ENCODE measurements around the gene ZHX3.

ZHX3 gene

GRCh38 chr20:41217422-41217821 is 100.1 kb downstream of the ZHX3 start:
- DNase-seq = no peak

GRCh38 chr20:41214666-41215065 is 102.9 kb downstream of the ZHX3 start:
- DNase-seq = no peak

GRCh38 chr20:41214202-41214601 is 103.3 kb downstream of the ZHX3 start:
- DNase-seq = no peak

- peak; percentile 25 for DNase-seq
Observed at GRCh38 chr20:41213150-41213820, 104.2 kb downstream of the ZHX3 start.

GRCh38 chr20:41205313-41205712 is 112.2 kb downstream of the ZHX3 start:
- DNase-seq = no peak

- no peak for DNase-seq
Observed at GRCh38 chr20:41204304-41205265, 112.9 kb downstream of the ZHX3 start.

GRCh38 chr20:41203660-41204059 is 113.9 kb downstream of the ZHX3 start:
- no peak for DNase-seq

GRCh38 chr20:41202426-41202825 is 115.1 kb downstream of the ZHX3 start:
- DNase-seq = no peak

GRCh38 chr20:41201760-41202159 is 115.8 kb downstream of the ZHX3 start:
- DNase-seq = no peak

- no peak for DNase-seq
Observed at GRCh38 chr20:41200446-41201202, 116.9 kb downstream of the ZHX3 start.

GRCh38 chr20:41198443-41198842 is 119.1 kb downstream of the ZHX3 start:
- DNase-seq = no peak

- DNase-seq = no peak
Observed at GRCh38 chr20:41196653-41197225, 120.8 kb downstream of the ZHX3 start.

- DNase-seq = no peak
Observed at GRCh38 chr20:41192575-41192974, 125.0 kb downstream of the ZHX3 start.

- no peak for DNase-seq
Observed at GRCh38 chr20:41191562-41192500, 125.7 kb downstream of the ZHX3 start.

- DNase-seq = no peak
Observed at GRCh38 chr20:41187668-41188067, 129.9 kb downstream of the ZHX3 start.

GRCh38 chr20:41185013-41185757 is 132.3 kb downstream of the ZHX3 start:
- no peak for DNase-seq

- no peak for DNase-seq
Observed at GRCh38 chr20:41183831-41184230, 133.7 kb downstream of the ZHX3 start.

- DNase-seq = no peak
Observed at GRCh38 chr20:41183391-41183790, 134.1 kb downstream of the ZHX3 start.

GRCh38 chr20:41182296-41183212 is 135.0 kb downstream of the ZHX3 start:
- no peak for DNase-seq

- no peak for DNase-seq
Observed at GRCh38 chr20:41181567-41181966, 136.0 kb downstream of the ZHX3 start.

All from fibroblast of skin of right quadriceps (primary cell).